K562 (cell line): ENCODE results near the gene CDC45. TPM values are rescaled to one million over a fixed set of nuclear protein-coding genes. Genes with fewer than 3 reads are reported as not detected.

Experiments
- GATA2 ChIP-seq: sonication (generic); formaldehyde crosslinking; IDR thresholded peaks from 2 replicates; pipeline ENCODE4 v1.4.0; 2020; ENCODE audit warnings: mild to moderate bottlenecking, missing genetic modification reagents
- HIVEP1 ChIP-seq: fragments of 250-450 bp; sonication (Bioruptor Pico); IDR thresholded peaks from 2 replicates; pipeline ENCODE4 v1.4.0; 2020; ENCODE audit warnings: mild to moderate bottlenecking
- KDM1A ChIP-seq, 2 experiments: fragments of 450-650 bp; IDR thresholded peaks; 2 replicates each; pipeline ENCODE4 v1.6.1; 2016; ENCODE audit warnings: mild to moderate bottlenecking in 2 of 2
- NEUROD1 ChIP-seq: fragments of 150-350 bp; IDR thresholded peaks from 2 replicates; pipeline ENCODE4 v1.6.1; 2014; ENCODE audit warnings: borderline replicate concordance, low read length, low read depth; ENCODE audit not compliant: partially characterized antibody
- PHTF2 ChIP-seq: fragments of 250-450 bp; sonication (Bioruptor Pico); IDR thresholded peaks from 2 replicates; pipeline ENCODE4 v1.5.0; 2021; ENCODE audit warnings: mild to moderate bottlenecking
- POLR2B ChIP-seq: fragments of 450-650 bp; IDR thresholded peaks from 2 replicates; pipeline ENCODE4 v1.6.1; 2018; ENCODE audit warnings: low read depth; ENCODE audit not compliant: partially characterized antibody
- RCOR1 ChIP-seq, 2 experiments: IDR thresholded peaks; 2 replicates each; pipeline ENCODE4 v1.6.1; 2012; ENCODE audit warnings: low read depth in 2 of 2, low read length in 2 of 2, borderline replicate concordance in 1 of 2, improper control_type of control experiment in 1 of 2
- RHOXF2B ChIP-seq: fragments of 250-450 bp; sonication (Bioruptor Pico); conservative IDR thresholded peaks from 2 replicates; pipeline ENCODE4 v1.5.1; 2021
- SP1 ChIP-seq: sonication (generic); formaldehyde crosslinking; IDR thresholded peaks from 2 replicates; pipeline ENCODE4 v1.8.1; 2022; ENCODE audit warnings: mild to moderate bottlenecking, missing genetic modification reagents
- TARDBP ChIP-seq: fragments of 450-650 bp; IDR thresholded peaks from 2 replicates; pipeline ENCODE4 v1.6.1; 2016
- TSC22D4 ChIP-seq: fragments of 450-650 bp; IDR thresholded peaks from 2 replicates; pipeline ENCODE4 v1.6.1; 2016; ENCODE audit warnings: missing genetic modification characterization, missing biosample characterization, control low read depth
- ZBED1 ChIP-seq: IDR thresholded peaks from 2 replicates; pipeline ENCODE4 v1.6.1; 2014
- ZNF124 ChIP-seq: sonication (generic); formaldehyde crosslinking; IDR thresholded peaks from 2 replicates; pipeline ENCODE4 v1.8.1; 2022; ENCODE audit warnings: missing genetic modification reagents
- ZNF655 ChIP-seq: fragments of 250-450 bp; sonication (Bioruptor Pico); IDR thresholded peaks from 2 replicates; pipeline ENCODE4 v1.5.0; 2021
- ZNF764 ChIP-seq: fragments of 250-450 bp; sonication (Bioruptor Pico); IDR thresholded peaks from 2 replicates; pipeline ENCODE4 v1.4.0; 2020; ENCODE audit warnings: low read depth, mild to moderate bottlenecking, moderate library complexity
- polyA plus RNA-seq, 8 experiments: library from polyadenylated mRNA; depleted of rRNA in 4 of 8; stranded (reverse) in 5 of 8; unstranded in 3 of 8; fragments of >200 nt; fragmentation: Nextera tagmentation in 2 of 8; fragmentation: Illumina TruSeq in 1 of 8; extraction: Ambion mirVana in 2 of 8; extraction: Trizol in 1 of 8; gene quantifications; 2 replicates each; pipeline versions ENCODE4 v1.2.1 to v1.2.3, GENCODE V29; 2011 to 2014; ENCODE audit warnings: inconsistent platforms in 1 of 8, missing spikeins in 1 of 8
- total RNA-seq, 7 experiments: library from RNA; depleted of rRNA in 6 of 7; stranded (reverse); fragments of >200 nt in 6 of 7; fragmentation: Illumina TruSeq in 2 of 7; extraction: Trizol in 2 of 7; gene quantifications; 2 replicates each; pipeline versions ENCODE4 v1.2.1 to v1.2.3, GENCODE V29; 2011 to 2021; ENCODE audit warnings: low replicate concordance in 1 of 7
- TF ChIP-seq, protein P1 (sequence below): fragments of 200-600 bp; sonication (generic); IDR thresholded peaks from one replicate; pipeline ENCODE4 v1.6.1; 2012; ENCODE audit warnings: mild to moderate bottlenecking, low read depth, low read length, inconsistent platforms

The CDC45 gene
- total and polyA plus RNA-seq, 9 of the 15 experiments (the other 6 are each of a cell fraction or from before 2014, with no cell fraction given): 251 to 580 (median 410) TPM

GRCh38 chr22:19478045-19478900 lies 1.4 kb upstream of the CDC45 start (continued):
- TF ChIP-seq TSC22D4 (tag) (peak; percentile 84; the same call in 1 of the 2 replicates), RCOR1 (IDR thresholded peaks at IDR 0.05; ENCODE audit: borderline replicate concordance in 1 of 2, low read depth in 2 of 2, low read length in 2 of 2) (no peak), ZNF124 (CRISPR knock-in tag) (no peak), TARDBP (no peak), NEUROD1 (no peak), RHOXF2B (CRISPR knock-in tag) (no peak), PHTF2 (CRISPR knock-in tag) (peak; percentile 62; the same call in 1 of the 2 replicates), HIVEP1 (no peak), GATA2 (CRISPR knock-in tag) (no peak), ZBED1 (no peak), POLR2B (no peak), SP1 (CRISPR knock-in tag) (no peak), ZNF764 (CRISPR knock-in tag) (peak; percentile 57; the same call in 1 of the 2 replicates), ZNF655 (CRISPR knock-in tag) (no peak), KDM1A (IDR thresholded peaks at IDR 0.05) (no peak)
- TF ChIP-seq, protein P1, sequence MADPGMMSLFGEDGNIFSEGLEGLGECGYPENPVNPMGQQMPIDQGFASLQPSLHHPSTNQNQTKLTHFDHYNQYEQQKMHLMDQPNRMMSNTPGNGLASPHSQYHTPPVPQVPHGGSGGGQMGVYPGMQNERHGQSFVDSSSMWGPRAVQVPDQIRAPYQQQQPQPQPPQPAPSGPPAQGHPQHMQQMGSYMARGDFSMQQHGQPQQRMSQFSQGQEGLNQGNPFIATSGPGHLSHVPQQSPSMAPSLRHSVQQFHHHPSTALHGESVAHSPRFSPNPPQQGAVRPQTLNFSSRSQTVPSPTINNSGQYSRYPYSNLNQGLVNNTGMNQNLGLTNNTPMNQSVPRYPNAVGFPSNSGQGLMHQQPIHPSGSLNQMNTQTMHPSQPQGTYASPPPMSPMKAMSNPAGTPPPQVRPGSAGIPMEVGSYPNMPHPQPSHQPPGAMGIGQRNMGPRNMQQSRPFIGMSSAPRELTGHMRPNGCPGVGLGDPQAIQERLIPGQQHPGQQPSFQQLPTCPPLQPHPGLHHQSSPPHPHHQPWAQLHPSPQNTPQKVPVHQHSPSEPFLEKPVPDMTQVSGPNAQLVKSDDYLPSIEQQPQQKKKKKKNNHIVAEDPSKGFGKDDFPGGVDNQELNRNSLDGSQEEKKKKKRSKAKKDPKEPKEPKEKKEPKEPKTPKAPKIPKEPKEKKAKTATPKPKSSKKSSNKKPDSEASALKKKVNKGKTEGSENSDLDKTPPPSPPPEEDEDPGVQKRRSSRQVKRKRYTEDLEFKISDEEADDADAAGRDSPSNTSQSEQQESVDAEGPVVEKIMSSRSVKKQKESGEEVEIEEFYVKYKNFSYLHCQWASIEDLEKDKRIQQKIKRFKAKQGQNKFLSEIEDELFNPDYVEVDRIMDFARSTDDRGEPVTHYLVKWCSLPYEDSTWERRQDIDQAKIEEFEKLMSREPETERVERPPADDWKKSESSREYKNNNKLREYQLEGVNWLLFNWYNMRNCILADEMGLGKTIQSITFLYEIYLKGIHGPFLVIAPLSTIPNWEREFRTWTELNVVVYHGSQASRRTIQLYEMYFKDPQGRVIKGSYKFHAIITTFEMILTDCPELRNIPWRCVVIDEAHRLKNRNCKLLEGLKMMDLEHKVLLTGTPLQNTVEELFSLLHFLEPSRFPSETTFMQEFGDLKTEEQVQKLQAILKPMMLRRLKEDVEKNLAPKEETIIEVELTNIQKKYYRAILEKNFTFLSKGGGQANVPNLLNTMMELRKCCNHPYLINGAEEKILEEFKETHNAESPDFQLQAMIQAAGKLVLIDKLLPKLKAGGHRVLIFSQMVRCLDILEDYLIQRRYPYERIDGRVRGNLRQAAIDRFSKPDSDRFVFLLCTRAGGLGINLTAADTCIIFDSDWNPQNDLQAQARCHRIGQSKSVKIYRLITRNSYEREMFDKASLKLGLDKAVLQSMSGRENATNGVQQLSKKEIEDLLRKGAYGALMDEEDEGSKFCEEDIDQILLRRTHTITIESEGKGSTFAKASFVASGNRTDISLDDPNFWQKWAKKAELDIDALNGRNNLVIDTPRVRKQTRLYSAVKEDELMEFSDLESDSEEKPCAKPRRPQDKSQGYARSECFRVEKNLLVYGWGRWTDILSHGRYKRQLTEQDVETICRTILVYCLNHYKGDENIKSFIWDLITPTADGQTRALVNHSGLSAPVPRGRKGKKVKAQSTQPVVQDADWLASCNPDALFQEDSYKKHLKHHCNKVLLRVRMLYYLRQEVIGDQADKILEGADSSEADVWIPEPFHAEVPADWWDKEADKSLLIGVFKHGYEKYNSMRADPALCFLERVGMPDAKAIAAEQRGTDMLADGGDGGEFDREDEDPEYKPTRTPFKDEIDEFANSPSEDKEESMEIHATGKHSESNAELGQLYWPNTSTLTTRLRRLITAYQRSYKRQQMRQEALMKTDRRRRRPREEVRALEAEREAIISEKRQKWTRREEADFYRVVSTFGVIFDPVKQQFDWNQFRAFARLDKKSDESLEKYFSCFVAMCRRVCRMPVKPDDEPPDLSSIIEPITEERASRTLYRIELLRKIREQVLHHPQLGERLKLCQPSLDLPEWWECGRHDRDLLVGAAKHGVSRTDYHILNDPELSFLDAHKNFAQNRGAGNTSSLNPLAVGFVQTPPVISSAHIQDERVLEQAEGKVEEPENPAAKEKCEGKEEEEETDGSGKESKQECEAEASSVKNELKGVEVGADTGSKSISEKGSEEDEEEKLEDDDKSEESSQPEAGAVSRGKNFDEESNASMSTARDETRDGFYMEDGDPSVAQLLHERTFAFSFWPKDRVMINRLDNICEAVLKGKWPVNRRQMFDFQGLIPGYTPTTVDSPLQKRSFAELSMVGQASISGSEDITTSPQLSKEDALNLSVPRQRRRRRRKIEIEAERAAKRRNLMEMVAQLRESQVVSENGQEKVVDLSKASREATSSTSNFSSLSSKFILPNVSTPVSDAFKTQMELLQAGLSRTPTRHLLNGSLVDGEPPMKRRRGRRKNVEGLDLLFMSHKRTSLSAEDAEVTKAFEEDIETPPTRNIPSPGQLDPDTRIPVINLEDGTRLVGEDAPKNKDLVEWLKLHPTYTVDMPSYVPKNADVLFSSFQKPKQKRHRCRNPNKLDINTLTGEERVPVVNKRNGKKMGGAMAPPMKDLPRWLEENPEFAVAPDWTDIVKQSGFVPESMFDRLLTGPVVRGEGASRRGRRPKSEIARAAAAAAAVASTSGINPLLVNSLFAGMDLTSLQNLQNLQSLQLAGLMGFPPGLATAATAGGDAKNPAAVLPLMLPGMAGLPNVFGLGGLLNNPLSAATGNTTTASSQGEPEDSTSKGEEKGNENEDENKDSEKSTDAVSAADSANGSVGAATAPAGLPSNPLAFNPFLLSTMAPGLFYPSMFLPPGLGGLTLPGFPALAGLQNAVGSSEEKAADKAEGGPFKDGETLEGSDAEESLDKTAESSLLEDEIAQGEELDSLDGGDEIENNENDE: peak; percentile 5
